ENCODE results near the gene VANGL1. TPM values are rescaled to one million over a fixed set of nuclear protein-coding genes. Genes with fewer than 3 reads are reported as not detected.

The VANGL1 gene
- total and polyA plus RNA-seq, 2 of the 8 experiments (the other 6 are each of a cell fraction or from before 2014, with no cell fraction given): 9.4 to 13.4 TPM

DNA sequence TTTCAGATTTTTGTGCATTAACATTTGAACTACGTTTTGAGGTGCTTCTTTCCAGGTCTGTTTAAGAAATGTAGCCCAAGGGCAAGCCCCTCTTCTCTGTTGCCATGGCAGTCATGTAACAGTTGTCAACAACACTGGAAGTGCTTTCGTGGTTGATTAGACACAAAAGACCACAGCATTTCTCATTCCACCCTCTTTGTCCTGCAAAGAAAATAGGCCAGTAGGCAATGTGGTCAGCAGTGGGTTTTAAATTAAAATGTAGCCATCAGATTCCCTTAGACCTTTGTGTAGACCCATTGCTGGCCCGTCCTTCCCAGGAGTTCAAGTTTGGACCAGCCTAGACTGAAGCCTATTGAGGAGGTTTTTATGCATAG lies 35.4 kb downstream of the VANGL1 start:
- ChIA-PET CTCF (ENCODE audit: partially characterized antibody) (interaction anchor here (1.5 kb wide), 1 partner anchor 24 kb away, joined by 5 read pairs; no protein-coding TSS in a partner anchor), POLR2A (ENCODE audit: partially characterized antibody) (no interaction called here)
- Histone ChIP-seq H3K27ac (ENCODE audit: low read depth, low read length) (no peak overlapping the region), H3K27me3 (replicated peaks in 1 of 4; ENCODE audit: control insufficient read depth in 3 of 4, extremely low read depth in 1 of 4, insufficient read depth in 3 of 4, low read length in 3 of 4) (no peaks in the 10 kb centered on the region), H3K56ac (replicated peaks; ENCODE audit: insufficient read length, low read depth, low read length) (no peak overlapping the region), H4K91ac (replicated peaks; ENCODE audit: insufficient read length, low read length) (no peak overlapping the region), H3K23ac (ENCODE audit: insufficient read length) (no peak overlapping the region), H2AK5ac (ENCODE audit: low read depth, low read length) (no peak overlapping the region; the same call in 1 of the 2 replicates), H2AFZ (ENCODE audit: low read length) (no peak overlapping the region), H3K18ac (ENCODE audit: extremely low read depth, low read length) (no peak overlapping the region), H3K36me3 (ENCODE audit: control insufficient read depth in 2 of 4, insufficient read depth in 4 of 4, low read length in 3 of 4) (no peaks in the 10 kb centered on the region; a peak in 2 of 8 replicates), H3K9ac (replicated peaks in 1 of 4; ENCODE audit: extremely low read depth in 1 of 4, low read depth in 3 of 4, low read length in 3 of 4) (no peak overlapping the region; a peak in 2 of 7 replicates), H3K23me2 (ENCODE audit: low read depth, low read length) (no peaks in the 10 kb centered on the region), H2BK5ac (ENCODE audit: low read depth, low read length) (no peak overlapping the region; the same call in 1 of the 2 replicates), H4K20me1 (replicated peaks in 1 of 2; ENCODE audit: control insufficient read depth in 1 of 2, insufficient read depth in 2 of 2, low read length in 2 of 2) (peaks cover 0 to 2% of the 10 kb centered on the region in 2 experiments), H3K79me1 (ENCODE audit: low read depth, low read length) (no peaks in the 10 kb centered on the region), H4K5ac (ENCODE audit: insufficient read length, low read depth, low read length) (no peak overlapping the region), H3K4me2 (ENCODE audit: insufficient read depth in 1 of 2, low read depth in 2 of 2, low read length in 2 of 2) (no peak overlapping the region), H3K4ac (replicated peaks; ENCODE audit: insufficient read length, low read depth, low read length) (no peak overlapping the region), H3K4me3 (ENCODE audit: extremely low read depth in 1 of 4, insufficient read depth in 2 of 4, low read depth in 3 of 4, low read length in 4 of 4) (no peak overlapping the region), H2BK120ac (replicated peaks; ENCODE audit: low read depth, low read length) (no peak overlapping the region), H4K8ac (ENCODE audit: extremely low read depth, insufficient read depth, low read length) (no peak overlapping the region), H2BK12ac (ENCODE audit: low read depth, low read length) (no peak overlapping the region), H3K4me1 (replicated peaks in 1 of 4; ENCODE audit: control insufficient read depth in 3 of 4, insufficient read depth in 4 of 4, low read length in 3 of 4) (peaks cover 0 to 2% (median 0%) of the 10 kb centered on the region in 4 experiments; a peak in 2 of 7 replicates), H2BK20ac (ENCODE audit: low read length) (no peak overlapping the region), H2BK15ac (ENCODE audit: low read length) (no peak overlapping the region), H3K9me3 (ENCODE audit: insufficient read depth in 2 of 2, low read depth in 1 of 2, low read length in 1 of 2) (no peaks in the 10 kb centered on the region), H3K14ac (ENCODE audit: insufficient read length) (no peak overlapping the region), H3K79me2 (ENCODE audit: control insufficient read depth in 1 of 2, insufficient read depth in 2 of 2, low read length in 2 of 2) (no peaks in the 10 kb centered on the region; a peak in 1 of 4 replicates)
- no peak for DNase-seq (ENCODE audit: low read depth in 1 of 2, low spot score in 2 of 2)
- no peak for FAIRE-seq
- WGBS, 2 experiments (ENCODE audit: extremely low coverage in 1 of 2, insufficient coverage in 1 of 2, insufficient read length in 1 of 2, insufficient replicate concordance in 2 of 2, low coverage in 1 of 2, low lambda C conversion rate in 2 of 2, missing lambda C conversion rate in 1 of 2): 93% methylated on average over 3 of the region's 3 CpGs; no CpG with 5 or more reads in 1 of the 2 experiments
- TF ChIP-seq CBX8 (IDR thresholded peaks at IDR 0.05; ENCODE audit: borderline replicate concordance, low read depth, low read length): no peak
- TF ChIP-seq EP300 (IDR thresholded peaks at IDR 0.05; ENCODE audit: borderline replicate concordance in 1 of 2, low read depth in 2 of 2, low read length in 2 of 2): no peak
- TF ChIP-seq BRCA1 (IDR thresholded peaks at IDR 0.05; ENCODE audit: low read depth, low read length): no peak
- TF ChIP-seq POLR2AphosphoS5 (IDR thresholded peaks at IDR 0.05; ENCODE audit: low read depth, low read length): no peak
- TF ChIP-seq, protein P1, sequence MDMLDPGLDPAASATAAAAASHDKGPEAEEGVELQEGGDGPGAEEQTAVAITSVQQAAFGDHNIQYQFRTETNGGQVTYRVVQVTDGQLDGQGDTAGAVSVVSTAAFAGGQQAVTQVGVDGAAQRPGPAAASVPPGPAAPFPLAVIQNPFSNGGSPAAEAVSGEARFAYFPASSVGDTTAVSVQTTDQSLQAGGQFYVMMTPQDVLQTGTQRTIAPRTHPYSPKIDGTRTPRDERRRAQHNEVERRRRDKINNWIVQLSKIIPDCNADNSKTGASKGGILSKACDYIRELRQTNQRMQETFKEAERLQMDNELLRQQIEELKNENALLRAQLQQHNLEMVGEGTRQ (IDR thresholded peaks at IDR 0.05; ENCODE audit: low read length): no peak
- TF ChIP-seq SP2 (IDR thresholded peaks at IDR 0.05; ENCODE audit: low read length): no peak
- no peak for TF ChIP-seq TAF1 (IDR thresholded peaks at IDR 0.05; ENCODE audit: low read depth, low read length)
- TF ChIP-seq KDM4A (IDR thresholded peaks at IDR 0.05; ENCODE audit: low read depth, low read length, severe bottlenecking): no peak
- no peak for TF ChIP-seq NRF1 (IDR thresholded peaks at IDR 0.05; ENCODE audit: low read depth, low read length)
- no peak for TF ChIP-seq CTBP2 (IDR thresholded peaks at IDR 0.05; ENCODE audit: borderline replicate concordance, insufficient read depth, insufficient read length, low read length)
- TF ChIP-seq TEAD4 (IDR thresholded peaks at IDR 0.05; ENCODE audit: low read depth, low read length): no peak
- no peak for TF ChIP-seq ZNF274 (IDR thresholded peaks at IDR 0.05; ENCODE audit: borderline replicate concordance, extremely low read depth, low read length)
- TF ChIP-seq RNF2 (IDR thresholded peaks at IDR 0.05; ENCODE audit: borderline replicate concordance, low read depth, low read length, missing control alignments, poor library complexity, severe bottlenecking): no peak

All from H1 (cell line).